ENCODE measurements around the gene CDC16.
"Not testable (repeated sequence)": the region's sequence is repeated elsewhere in the genome, so short reads cannot be mapped to it uniquely, and the experiment has no call there.

The CDC16 gene

GRCh38 chr13:114228176-114228575 is 6.5 kb upstream of the CDC16 start:
- DNase-seq, result no peak

- no peak for DNase-seq
Observed at GRCh38 chr13:114229506-114229905, 5.2 kb upstream of the CDC16 start.

- no peak for DNase-seq
Observed at GRCh38 chr13:114230117-114230516, 4.6 kb upstream of the CDC16 start.

GRCh38 chr13:114230575-114230974 is 4.1 kb upstream of the CDC16 start:
- no peak for DNase-seq

- DNase-seq, result no peak
Observed at GRCh38 chr13:114231886-114232285, 2.8 kb upstream of the CDC16 start.

GRCh38 chr13:114234266-114234644 is 442 bp upstream of the CDC16 start:
- no peak for DNase-seq

GRCh38 chr13:114235697-114236096 is 1.0 kb downstream of the CDC16 start:
- DNase-seq, result no peak

- DNase-seq, result no peak
Observed at GRCh38 chr13:114236227-114236626, 1.5 kb downstream of the CDC16 start.

- no peak for DNase-seq
Observed at GRCh38 chr13:114237415-114238112, 2.9 kb downstream of the CDC16 start.

- no peak for DNase-seq
Observed at GRCh38 chr13:114241918-114242317, 7.2 kb downstream of the CDC16 start.

GRCh38 chr13:114243971-114244370 is 9.3 kb downstream of the CDC16 start:
- DNase-seq, result no peak

- DNase-seq, result no peak
Observed at GRCh38 chr13:114244637-114245036, 9.9 kb downstream of the CDC16 start.

- DNase-seq, result no peak
Observed at GRCh38 chr13:114248011-114248410, 13.3 kb downstream of the CDC16 start.

- no peak for DNase-seq
Observed at GRCh38 chr13:114249077-114249476, 14.4 kb downstream of the CDC16 start.

GRCh38 chr13:114251639-114252440 is 17.1 kb downstream of the CDC16 start:
- not testable (repeated sequence) for DNase-seq

- DNase-seq, result no peak
Observed at GRCh38 chr13:114256547-114256946, 21.9 kb downstream of the CDC16 start.

GRCh38 chr13:114257014-114257413 is 22.3 kb downstream of the CDC16 start:
- no peak for DNase-seq

GRCh38 chr13:114258589-114258988 is 23.9 kb downstream of the CDC16 start:
- DNase-seq, result no peak

GRCh38 chr13:114259374-114259773 is 24.7 kb downstream of the CDC16 start:
- DNase-seq, result no peak

- no peak for DNase-seq
Observed at GRCh38 chr13:114259974-114260373, 25.3 kb downstream of the CDC16 start.

GRCh38 chr13:114260814-114261213 is 26.1 kb downstream of the CDC16 start:
- no peak for DNase-seq

GRCh38 chr13:114261328-114261965 is 26.8 kb downstream of the CDC16 start:
- DNase-seq, result no peak

- DNase-seq, result no peak
Observed at GRCh38 chr13:114263578-114263977, 28.9 kb downstream of the CDC16 start.

- not testable (repeated sequence) for DNase-seq
Observed at GRCh38 chr13:114264313-114264712, 29.6 kb downstream of the CDC16 start.

Data from activated CD8-positive, alpha-beta memory T cell treated with anti-CD3 and anti-CD28 coated beads, Interleukin-2, amount 50 U/mL, for 48 hours (primary cell).